ENCODE results near the gene PEG3.
"Not testable (repeated sequence)": the region's sequence is repeated elsewhere in the genome, so short reads cannot be mapped to it uniquely, and the experiment has no call there.

PEG3 gene

DNA sequence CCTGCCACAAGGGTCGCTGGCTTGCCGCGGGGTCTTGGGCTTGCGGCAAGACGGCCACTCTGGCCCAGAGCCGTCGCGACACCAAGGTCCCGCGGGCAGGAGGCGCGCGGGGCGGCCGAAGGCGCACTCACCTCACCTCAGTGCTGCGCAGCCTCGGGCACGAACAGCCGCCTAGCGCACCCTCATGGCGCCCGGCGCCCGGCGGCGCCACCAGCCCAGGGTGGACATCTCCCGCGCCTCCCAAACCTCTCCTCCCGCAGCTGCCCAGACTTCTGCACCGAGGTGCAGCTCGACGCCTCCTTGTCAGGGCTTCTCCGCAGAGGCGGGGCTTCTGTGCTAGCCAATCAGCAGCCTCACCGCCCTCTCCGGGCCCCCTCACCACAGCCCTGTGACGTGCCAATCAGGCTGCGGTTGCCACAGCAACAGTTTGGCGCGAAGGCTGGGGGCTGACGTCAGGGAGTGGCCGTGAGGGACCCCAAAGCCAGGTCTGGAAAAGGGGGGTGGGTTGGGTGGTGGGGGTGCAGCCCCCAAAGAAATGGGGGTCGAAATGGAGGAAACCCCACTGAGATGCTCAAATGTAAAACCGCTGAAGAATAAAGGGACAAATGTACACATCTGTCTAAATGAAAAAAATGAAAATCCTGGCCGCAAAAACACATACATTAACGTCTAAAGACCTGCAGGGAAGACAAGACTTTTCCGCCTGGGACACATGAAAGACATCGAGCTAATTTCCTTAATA, at the start of gene PEG3, which contains the start of gene ZIM2:
TSS of gene PEG3 (minus strand) at position 276 of the 742 bp plus-strand sequence. CDS start 16,071 bp downstream, outside the sequence.
TSS of gene ZIM2 (minus strand) at position 276 of the 742 bp plus-strand sequence. CDS start 16,449 bp downstream, outside the sequence.
- no peak for DNase-seq

- DNase-seq = no peak
Measured at GRCh38 chr19:56885173-56885985, 44.9 kb upstream of the PEG3 start.

- no peak for DNase-seq
Measured at GRCh38 chr19:56884441-56884840, 43.9 kb upstream of the PEG3 start.

- DNase-seq = no peak
Measured at GRCh38 chr19:56880592-56881190, 40.2 kb upstream of the PEG3 start.

DNA sequence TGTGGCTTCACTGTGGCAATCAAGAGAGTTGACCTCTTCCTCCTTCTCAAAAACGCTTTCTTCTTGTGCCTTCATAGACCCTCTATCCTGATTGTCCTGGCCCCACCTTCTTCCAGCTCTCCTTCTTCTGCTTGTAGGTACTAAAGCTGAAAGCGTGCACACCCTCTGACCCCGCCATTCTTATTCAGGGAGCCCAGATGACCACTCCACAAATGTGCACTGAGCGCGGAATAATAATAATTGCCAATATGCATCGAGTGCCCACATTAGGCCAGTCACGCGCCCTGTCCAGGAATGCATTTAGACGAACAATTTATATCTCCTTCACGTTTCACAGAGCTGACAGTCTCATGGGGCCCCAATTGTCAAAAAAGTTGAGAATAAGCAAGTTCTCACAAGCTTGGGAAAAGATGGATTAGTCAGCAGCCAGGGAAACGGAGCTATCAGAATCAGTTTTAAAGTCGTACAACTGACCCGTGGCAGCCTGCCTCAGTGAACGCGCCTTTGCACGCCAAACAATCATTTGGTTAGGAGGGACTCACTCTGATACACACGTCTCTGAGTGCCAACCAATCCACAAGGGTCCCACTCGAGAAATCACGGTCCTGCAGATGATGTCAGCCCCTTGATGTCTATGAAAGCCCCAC, 36.7 kb upstream of the PEG3 start:
- DNase-seq = no peak

- DNase-seq = no peak
Measured at GRCh38 chr19:56875717-56876116, 35.2 kb upstream of the PEG3 start.

DNA sequence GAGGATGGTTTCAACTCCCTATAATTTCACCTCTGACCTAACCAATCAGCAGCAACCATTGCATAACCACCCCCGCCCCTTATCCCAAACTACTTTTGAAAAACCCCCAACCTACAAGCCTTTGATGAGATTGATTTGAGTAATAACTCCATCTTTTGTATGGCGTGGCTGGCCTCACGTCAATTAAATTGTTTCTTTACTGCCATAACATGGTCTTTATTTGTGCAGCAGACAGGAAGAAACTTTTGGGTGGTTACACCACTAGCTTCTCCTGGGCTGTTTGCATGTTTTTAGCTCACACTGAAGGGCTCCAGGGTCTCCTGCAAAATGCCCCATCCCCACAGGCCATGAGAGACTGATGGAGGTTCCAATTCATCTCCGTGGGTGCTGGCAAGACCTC, 34.0 kb upstream of the PEG3 start:
- no peak for DNase-seq

DNA sequence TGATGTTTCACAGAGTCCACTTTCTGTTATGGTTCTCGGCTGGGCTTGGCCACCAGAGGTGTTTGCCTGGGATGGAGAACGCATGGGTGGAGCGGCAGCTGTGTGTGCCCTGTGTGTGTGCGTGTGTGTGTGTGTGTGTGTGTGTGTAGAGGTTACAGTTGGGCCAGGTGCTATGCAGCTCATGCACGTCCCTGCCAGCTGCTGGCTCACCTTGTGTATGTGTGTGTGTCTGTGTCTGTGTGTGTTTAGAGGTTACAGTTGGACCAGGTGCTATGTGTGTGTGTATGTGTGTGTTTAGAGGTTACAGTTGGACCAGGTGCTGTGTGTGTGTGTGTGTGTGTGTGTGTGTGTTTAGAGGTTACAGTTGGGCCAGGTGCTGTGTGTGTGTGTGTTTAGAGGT, 33.0 kb upstream of the PEG3 start:
- no peak for DNase-seq

GRCh38 chr19:56869886-56870285, 29.4 kb upstream of the PEG3 start:
- no peak for DNase-seq

DNA sequence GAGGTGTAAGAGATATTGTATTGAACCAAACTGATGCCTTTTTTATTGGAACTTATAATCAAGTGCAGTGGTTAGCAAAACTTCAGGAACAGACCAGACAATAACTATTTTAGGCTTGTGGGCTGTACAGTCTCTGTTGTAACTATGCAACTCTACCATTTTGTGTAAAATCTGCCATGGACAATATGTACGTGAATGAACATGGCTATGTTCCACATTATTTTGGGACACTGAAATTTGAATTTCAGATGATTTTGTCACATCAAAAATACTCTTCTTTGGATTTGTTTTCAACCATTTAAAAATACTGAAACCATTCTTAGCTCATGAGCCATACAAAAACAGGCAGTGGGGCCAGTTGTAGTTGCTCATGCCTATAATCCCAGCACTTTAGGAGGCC, 27.9 kb upstream of the PEG3 start:
- DNase-seq = no peak

GRCh38 chr19:56866538-56866937, 26.0 kb upstream of the PEG3 start:
- no peak for DNase-seq

- DNase-seq = no peak
Measured at GRCh38 chr19:56864443-56865125, 24.1 kb upstream of the PEG3 start.

DNA sequence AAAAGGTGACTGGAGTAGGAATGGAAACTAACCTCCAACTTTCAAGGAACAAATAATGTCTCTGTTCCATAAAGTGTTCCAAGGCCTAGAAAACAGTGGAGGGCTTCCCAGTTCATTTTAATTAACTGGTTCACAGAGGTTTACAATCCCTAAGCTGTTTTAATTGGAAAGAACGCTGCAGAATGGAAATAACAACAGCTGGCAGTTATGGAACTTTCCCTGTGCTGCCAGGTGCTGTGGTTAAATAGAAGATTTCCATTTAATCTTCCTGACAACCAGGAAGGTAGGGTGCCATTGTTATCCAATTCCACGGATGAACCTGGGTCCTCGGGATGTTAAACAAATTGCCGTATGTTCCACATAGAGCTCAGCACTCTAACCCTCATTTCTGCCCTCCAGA, 22.2 kb upstream of the PEG3 start:
- no peak for DNase-seq

DNA sequence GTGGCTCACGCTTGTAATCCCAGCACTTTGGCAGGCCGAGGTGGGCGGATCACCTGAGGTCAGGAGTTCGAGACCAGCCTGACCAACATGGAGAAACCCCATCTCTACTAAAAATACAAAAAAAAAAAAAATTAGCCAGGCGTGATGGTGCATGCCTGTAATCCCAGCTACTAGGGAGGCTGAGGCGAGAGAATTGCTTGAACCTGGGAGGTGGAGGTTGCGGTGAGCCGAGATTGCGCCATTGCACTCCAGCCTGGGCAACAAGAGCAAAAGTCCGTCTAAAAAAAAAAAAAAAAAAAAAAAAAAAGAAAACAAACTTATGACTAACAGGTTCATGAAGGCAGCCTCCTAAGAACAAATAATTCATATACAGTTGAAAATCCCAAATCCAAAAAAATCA, 19.9 kb upstream of the PEG3 start:
- not testable (repeated sequence) for DNase-seq

- no peak for DNase-seq
Measured at GRCh38 chr19:56858026-56858425, 17.5 kb upstream of the PEG3 start.

DNA sequence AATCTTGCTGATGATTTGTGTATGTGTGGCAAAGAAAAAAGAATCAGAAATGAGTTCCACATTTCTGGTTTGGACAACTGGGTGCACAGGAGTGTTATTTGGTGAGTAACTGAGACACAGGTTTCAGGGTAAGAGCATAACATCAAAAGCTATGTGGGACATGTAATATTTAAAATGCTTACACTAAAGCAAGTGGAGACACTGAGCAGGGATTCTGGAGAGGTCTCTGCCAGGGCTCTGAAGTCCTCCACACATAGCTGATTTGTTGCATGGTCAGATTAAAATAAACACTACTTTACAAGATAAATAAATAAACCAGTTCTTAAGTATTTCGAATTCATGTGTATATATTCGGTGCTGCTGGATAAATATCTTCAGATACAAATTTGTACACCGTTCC, 16.3 kb upstream of the PEG3 start:
- DNase-seq = no peak

- not testable (repeated sequence) for DNase-seq
Measured at GRCh38 chr19:56852361-56852760, 11.8 kb upstream of the PEG3 start.

DNA sequence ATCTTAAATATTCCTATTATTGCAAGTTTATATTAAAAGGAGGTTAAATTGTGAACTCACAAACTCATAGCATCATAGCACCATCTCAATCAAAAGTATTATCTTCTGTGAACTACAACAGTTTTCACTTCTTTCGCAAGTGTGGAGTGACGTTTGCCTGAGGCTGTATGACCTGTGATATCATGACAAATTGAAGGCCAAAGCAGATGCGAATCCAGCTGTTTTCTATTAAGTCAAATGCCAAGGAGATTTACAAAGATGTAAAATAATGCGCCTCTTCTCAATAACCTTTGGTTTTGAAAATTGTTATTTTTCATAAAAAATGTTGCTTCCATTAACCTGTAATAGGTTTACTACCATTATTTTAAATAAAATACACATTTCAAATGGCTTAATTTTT, 7.6 kb upstream of the PEG3 start:
- DNase-seq = no peak

GRCh38 chr19:56842412-56842811, 1.9 kb upstream of the PEG3 start:
- DNase-seq = no peak

GRCh38 chr19:56841193-56841543, 642 bp upstream of the PEG3 start:
- no peak for DNase-seq

GRCh38 chr19:56839652-56840450, 675 bp downstream of the PEG3 start:
- DNase-seq = no peak
